ENCODE measurements around the gene MEPCE.
A peak's percentile ranks its signal among the peaks of the same experiment; 100 is the strongest.

MEPCE gene

DNA sequence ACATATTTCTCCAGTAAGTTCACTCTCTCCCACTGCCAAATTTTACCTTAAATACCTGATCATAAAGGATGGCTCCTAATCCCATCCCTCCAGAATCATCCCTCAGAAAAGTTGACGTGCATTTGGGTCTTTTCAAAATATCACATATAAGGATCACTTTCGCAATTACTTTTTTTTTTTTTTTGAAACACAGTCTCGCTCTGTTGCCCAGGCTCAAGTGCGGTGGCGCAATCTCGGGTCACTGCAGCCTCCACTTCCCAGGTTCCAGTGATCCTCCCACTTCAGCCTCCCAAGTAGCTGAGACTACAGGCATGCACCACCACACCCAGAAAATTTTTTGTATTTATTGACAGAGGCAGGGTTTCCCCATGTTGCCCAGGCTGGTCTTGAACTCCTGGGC is 18.5 kb upstream of the MEPCE start:
- H3K4me1 ChIP-seq (ENCODE audit: insufficient read depth, low read length), result no peaks in the 10 kb centered on the region
- no peak overlapping the region for H3K9ac ChIP-seq (ENCODE audit: low read depth, low read length)
- no peaks in the 10 kb centered on the region for H3K36me3 ChIP-seq (ENCODE audit: insufficient read depth, low read depth, low read length)
- no peak overlapping the region for H3K27ac ChIP-seq (ENCODE audit: low read length)
- peaks cover 24% of the 10 kb centered on the region for H3K27me3 ChIP-seq (ENCODE audit: insufficient read depth, low read length)
- no peaks in the 10 kb centered on the region for H3K9me3 ChIP-seq (ENCODE audit: insufficient read depth, low read depth, low read length)
- no peak overlapping the region for H3K4me3 ChIP-seq (ENCODE audit: low read length)

GRCh38 chr7:100413346-100413745 is 16.3 kb upstream of the MEPCE start:
- no peak overlapping the region for H3K27ac ChIP-seq (ENCODE audit: low read length)
- no peaks in the 10 kb centered on the region for H3K4me1 ChIP-seq (ENCODE audit: insufficient read depth, low read length)
- no peak overlapping the region for H3K9ac ChIP-seq (ENCODE audit: low read depth, low read length)
- no peaks in the 10 kb centered on the region for H3K36me3 ChIP-seq (ENCODE audit: insufficient read depth, low read depth, low read length)
- no peak overlapping the region for H3K4me3 ChIP-seq (ENCODE audit: low read length)
- H3K9me3 ChIP-seq (ENCODE audit: insufficient read depth, low read depth, low read length), result no peaks in the 10 kb centered on the region
- H3K27me3 ChIP-seq (ENCODE audit: insufficient read depth, low read length), result peaks cover 21% of the 10 kb centered on the region

DNA sequence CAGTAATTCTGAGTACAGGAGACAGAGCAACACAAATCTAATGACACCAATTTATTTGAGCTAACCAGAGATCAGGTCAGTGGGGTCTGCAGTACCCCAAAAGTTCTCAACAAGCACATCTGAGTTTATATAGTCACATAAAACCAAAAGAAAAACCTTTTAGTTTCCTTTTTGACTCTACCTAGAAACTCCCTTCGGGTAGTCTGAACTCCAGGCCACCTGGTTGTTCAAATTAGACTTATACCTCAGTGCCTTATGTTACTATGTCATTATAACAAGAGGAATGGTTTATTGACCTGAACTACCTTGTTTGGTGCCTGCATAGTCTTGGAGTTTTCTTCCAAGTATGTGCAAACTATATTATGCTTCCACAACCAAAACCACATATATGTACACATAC is 15.7 kb upstream of the MEPCE start:
- no peak overlapping the region for H3K27ac ChIP-seq (ENCODE audit: low read length)
- H3K9ac ChIP-seq (ENCODE audit: low read depth, low read length), result no peak overlapping the region
- H3K9me3 ChIP-seq (ENCODE audit: insufficient read depth, low read depth, low read length), result no peaks in the 10 kb centered on the region
- H3K4me1 ChIP-seq (ENCODE audit: insufficient read depth, low read length), result no peaks in the 10 kb centered on the region
- H3K4me3 ChIP-seq (ENCODE audit: low read length), result no peak overlapping the region
- no peaks in the 10 kb centered on the region for H3K36me3 ChIP-seq (ENCODE audit: insufficient read depth, low read depth, low read length)
- H3K27me3 ChIP-seq (ENCODE audit: insufficient read depth, low read length), result peaks cover 18% of the 10 kb centered on the region

DNA sequence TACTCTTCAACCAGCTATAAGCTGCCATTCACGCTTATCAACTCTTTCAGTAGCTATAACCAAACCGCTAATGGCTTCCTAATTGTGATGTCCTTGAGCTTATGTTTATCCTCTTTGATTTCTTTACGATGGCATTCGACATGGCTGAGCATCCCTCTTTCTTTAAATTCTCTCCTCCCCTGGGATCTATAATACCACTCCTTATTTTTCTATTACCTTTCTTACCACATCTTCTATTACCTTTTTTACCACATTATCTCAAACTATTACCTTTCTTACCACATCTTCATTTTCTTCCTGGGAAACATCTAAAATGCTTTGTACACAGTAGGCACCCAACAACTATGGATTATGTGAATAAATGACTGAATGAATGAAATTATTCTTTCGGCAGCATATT is 14.2 kb upstream of the MEPCE start:
- H3K9me3 ChIP-seq (ENCODE audit: insufficient read depth, low read depth, low read length), result no peaks in the 10 kb centered on the region
- no peak overlapping the region for H3K9ac ChIP-seq (ENCODE audit: low read depth, low read length)
- no peaks in the 10 kb centered on the region for H3K4me1 ChIP-seq (ENCODE audit: insufficient read depth, low read length)
- H3K27ac ChIP-seq (ENCODE audit: low read length), result no peak overlapping the region
- H3K4me3 ChIP-seq (ENCODE audit: low read length), result no peak overlapping the region
- H3K27me3 ChIP-seq (ENCODE audit: insufficient read depth, low read length), result peaks cover 6% of the 10 kb centered on the region; the same call in 1 of the 2 replicates
- H3K36me3 ChIP-seq (ENCODE audit: insufficient read depth, low read depth, low read length), result no peaks in the 10 kb centered on the region

GRCh38 chr7:100418930-100419659 is 10.5 kb upstream of the MEPCE start:
- no peaks in the 10 kb centered on the region for H3K4me1 ChIP-seq (ENCODE audit: insufficient read depth, low read length)
- no peak overlapping the region for H3K9ac ChIP-seq (ENCODE audit: low read depth, low read length)
- no peak overlapping the region for H3K4me3 ChIP-seq (ENCODE audit: low read length)
- H3K9me3 ChIP-seq (ENCODE audit: insufficient read depth, low read depth, low read length), result no peaks in the 10 kb centered on the region
- no peak overlapping the region for H3K27ac ChIP-seq (ENCODE audit: low read length)
- no peaks in the 10 kb centered on the region for H3K36me3 ChIP-seq (ENCODE audit: insufficient read depth, low read depth, low read length)
- H3K27me3 ChIP-seq (ENCODE audit: insufficient read depth, low read length), result no peaks in the 10 kb centered on the region

DNA sequence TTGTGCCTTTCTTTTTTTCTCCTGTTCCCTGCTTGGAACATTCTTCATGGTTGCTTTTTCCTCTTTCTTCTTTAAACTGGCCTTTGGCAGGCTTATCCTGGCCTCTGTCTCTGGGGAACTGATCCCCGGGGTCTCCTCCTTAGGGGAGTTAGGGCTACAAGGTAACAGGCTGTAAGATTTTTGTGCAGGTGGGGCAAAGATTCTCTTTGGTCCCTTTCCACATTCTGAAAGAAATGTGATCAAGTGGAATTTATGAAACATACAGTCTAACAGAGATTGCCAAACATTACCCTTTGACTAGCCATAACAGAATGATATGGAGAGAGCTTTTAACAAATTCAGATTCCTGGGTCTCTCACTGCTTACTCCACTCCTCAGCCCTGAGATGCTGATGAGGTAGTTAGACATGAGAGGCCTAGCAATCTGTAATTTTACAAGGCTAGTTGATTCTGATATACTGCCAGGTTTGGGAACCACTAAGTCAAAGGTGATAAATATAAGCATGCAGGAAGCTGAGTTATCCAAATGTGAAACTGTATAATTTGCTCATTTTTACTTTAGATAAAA is 9.9 kb upstream of the MEPCE start:
- H3K4me3 ChIP-seq (ENCODE audit: low read length), result no peak overlapping the region

GRCh38 chr7:100423315-100423714 is 6.3 kb upstream of the MEPCE start:
- H3K36me3 ChIP-seq (ENCODE audit: insufficient read depth, low read depth, low read length), result no peaks in the 10 kb centered on the region
- H3K4me3 ChIP-seq (ENCODE audit: low read length), result no peak overlapping the region
- no peak overlapping the region for H3K9ac ChIP-seq (ENCODE audit: low read depth, low read length)
- peaks cover 10% of the 10 kb centered on the region; the same call in 1 of the 2 replicates for H3K27me3 ChIP-seq (ENCODE audit: insufficient read depth, low read length)
- H3K9me3 ChIP-seq (ENCODE audit: insufficient read depth, low read depth, low read length), result peaks cover 4% of the 10 kb centered on the region; the same call in 1 of the 2 replicates
- H3K4me1 ChIP-seq (ENCODE audit: insufficient read depth, low read length), result no peaks in the 10 kb centered on the region
- no peak overlapping the region for H3K27ac ChIP-seq (ENCODE audit: low read length)

More for the DNA sequence above, 9.9 kb upstream of the MEPCE start:
- Histone ChIP-seq H3K9ac (ENCODE audit: low read depth, low read length) (no peak overlapping the region), H3K4me1 (ENCODE audit: insufficient read depth, low read length) (no peaks in the 10 kb centered on the region), H3K27ac (ENCODE audit: low read length) (no peak overlapping the region), H3K36me3 (ENCODE audit: insufficient read depth, low read depth, low read length) (no peaks in the 10 kb centered on the region), H3K27me3 (ENCODE audit: insufficient read depth, low read length) (no peaks in the 10 kb centered on the region), H3K9me3 (ENCODE audit: insufficient read depth, low read depth, low read length) (no peaks in the 10 kb centered on the region)

DNA sequence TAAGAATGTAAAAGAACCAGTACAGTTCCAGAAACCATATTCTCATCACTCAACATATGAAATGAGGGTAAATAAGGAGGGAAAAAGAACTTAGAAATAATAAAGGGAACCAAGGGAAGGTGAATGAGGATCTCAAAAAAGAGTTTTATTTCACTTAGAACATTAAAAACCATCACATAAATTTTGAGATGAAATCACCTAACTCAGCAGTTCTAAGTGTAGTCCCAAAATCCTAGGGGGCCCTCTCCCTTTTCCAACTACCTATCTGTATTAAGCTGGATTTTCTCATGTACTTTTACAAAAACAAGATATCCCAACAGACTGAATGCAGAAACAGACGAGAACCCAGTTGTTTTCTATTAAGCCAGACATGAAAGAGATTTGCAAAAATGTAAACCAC is 4.3 kb upstream of the MEPCE start:
- H3K9ac ChIP-seq (ENCODE audit: low read depth, low read length), result no peak overlapping the region
- H3K9me3 ChIP-seq (ENCODE audit: insufficient read depth, low read depth, low read length), result peaks cover 4% of the 10 kb centered on the region; the same call in 1 of the 2 replicates
- H3K4me1 ChIP-seq (ENCODE audit: insufficient read depth, low read length), result no peaks in the 10 kb centered on the region
- H3K36me3 ChIP-seq (ENCODE audit: insufficient read depth, low read depth, low read length), result no peaks in the 10 kb centered on the region
- H3K27me3 ChIP-seq (ENCODE audit: insufficient read depth, low read length), result peaks cover 10% of the 10 kb centered on the region; the same call in 1 of the 2 replicates
- H3K27ac ChIP-seq (ENCODE audit: low read length), result no peak overlapping the region
- no peak overlapping the region for H3K4me3 ChIP-seq (ENCODE audit: low read length)

GRCh38 chr7:100426516-100426915 is 3.1 kb upstream of the MEPCE start:
- Histone ChIP-seq H3K27ac (ENCODE audit: low read length) (no peak overlapping the region), H3K9me3 (ENCODE audit: insufficient read depth, low read depth, low read length) (peaks cover 4% of the 10 kb centered on the region; the same call in 1 of the 2 replicates), H3K27me3 (ENCODE audit: insufficient read depth, low read length) (peaks cover 10% of the 10 kb centered on the region; the same call in 1 of the 2 replicates), H3K4me1 (ENCODE audit: insufficient read depth, low read length) (peaks cover 8% of the 10 kb centered on the region; the same call in 1 of the 2 replicates), H3K9ac (ENCODE audit: low read depth, low read length) (no peak overlapping the region), H3K36me3 (ENCODE audit: insufficient read depth, low read depth, low read length) (peaks cover 9% of the 10 kb centered on the region; the same call in 1 of the 2 replicates), H3K4me3 (ENCODE audit: low read length) (no peak overlapping the region)

DNA sequence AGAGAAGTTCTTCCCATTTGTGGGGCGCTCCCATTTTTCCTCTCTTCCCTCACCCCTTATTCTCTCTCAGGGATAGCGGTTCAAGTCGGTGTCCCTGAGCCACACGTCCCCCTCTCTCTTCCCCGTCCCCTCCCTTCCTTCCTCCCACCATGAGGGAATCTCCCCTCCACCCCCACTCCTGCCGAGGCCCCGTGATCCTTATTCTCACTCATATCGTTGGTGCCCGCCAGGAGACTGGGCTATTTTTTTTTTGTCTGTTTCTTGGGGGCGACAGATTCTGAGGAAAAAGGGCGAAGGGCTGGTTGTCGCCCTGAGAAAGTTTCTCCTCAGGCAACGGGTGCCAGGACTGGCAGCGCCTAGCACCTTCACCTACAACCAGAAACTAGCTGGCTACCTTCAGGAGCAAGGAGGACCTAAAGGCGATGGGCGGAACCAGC is 1.9 kb upstream of the MEPCE start:
- no peak overlapping the region for H3K9ac ChIP-seq (ENCODE audit: low read depth, low read length)
- H3K9me3 ChIP-seq (ENCODE audit: insufficient read depth, low read depth, low read length), result peaks cover 4% of the 10 kb centered on the region; the same call in 1 of the 2 replicates
- H3K4me3 ChIP-seq (ENCODE audit: low read length), result peak overlapping the region; percentile 95; the same call in 1 of the 2 replicates
- peaks cover 17% of the 10 kb centered on the region; the same call in 1 of the 2 replicates for H3K4me1 ChIP-seq (ENCODE audit: insufficient read depth, low read length)
- H3K27ac ChIP-seq (ENCODE audit: low read length), result no peak overlapping the region
- H3K27me3 ChIP-seq (ENCODE audit: insufficient read depth, low read length), result peaks cover 10% of the 10 kb centered on the region; the same call in 1 of the 2 replicates
- H3K36me3 ChIP-seq (ENCODE audit: insufficient read depth, low read depth, low read length), result peaks cover 21% of the 10 kb centered on the region

- peak within 1 kb of the TSS; percentile 96 for H3K27ac ChIP-seq (ENCODE audit: low read length)
- peak within 1 kb of the TSS; percentile 95 for H3K4me3 ChIP-seq (ENCODE audit: low read length)
- H3K36me3 ChIP-seq (ENCODE audit: insufficient read depth, low read depth, low read length), result peaks cover 27% of the 10 kb centered on the region
- H3K4me1 ChIP-seq (ENCODE audit: insufficient read depth, low read length), result peaks cover 17% of the 10 kb centered on the region; the same call in 1 of the 2 replicates
- peak within 1 kb of the TSS; percentile 98 for H3K9ac ChIP-seq (ENCODE audit: low read depth, low read length)
- peaks cover 4% of the 10 kb centered on the region; the same call in 1 of the 2 replicates for H3K9me3 ChIP-seq (ENCODE audit: insufficient read depth, low read depth, low read length)
- peaks cover 10% of the 10 kb centered on the region; the same call in 1 of the 2 replicates for H3K27me3 ChIP-seq (ENCODE audit: insufficient read depth, low read length)
Measured at GRCh38 chr7:100428199-100428966, 1.2 kb upstream of the MEPCE start, which contains the start of gene ZCWPW1. Gene ZCWPW1 (minus strand): TSS chr7:100428703. CDS start chr7:100420649, 8,054 bp downstream.

Measured in iPS-20b (cell line).